ENCODE measurements around the gene NOL4L. TPM values are rescaled to one million over a fixed set of nuclear protein-coding genes. Genes with fewer than 3 reads are reported as not detected.

NOL4L gene
- total and polyA plus RNA-seq, 2 donors (not counting 3 experiments of a cell fraction or from before 2014, with no cell fraction given): 55.2 to 79.6 TPM

DNA sequence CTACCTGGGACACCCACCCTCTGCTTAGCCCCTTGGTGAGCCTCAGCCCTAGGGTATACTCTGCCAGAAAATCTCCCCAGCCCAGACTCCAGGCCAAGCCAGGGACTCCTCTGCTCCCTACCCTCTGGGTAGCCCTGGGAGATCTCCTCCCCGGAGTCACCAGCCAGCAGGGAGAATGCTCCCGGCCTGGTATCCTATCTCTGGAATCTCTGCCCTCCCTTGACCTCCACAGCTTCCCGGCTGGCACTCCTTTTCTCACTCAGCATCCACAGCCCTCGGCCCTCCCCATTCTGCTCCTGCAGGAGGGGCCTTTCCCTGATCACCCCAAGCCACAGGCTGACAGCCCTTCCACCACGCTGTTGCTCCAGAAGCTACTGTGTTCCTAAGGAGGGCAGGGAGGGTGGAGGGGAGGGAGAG, 22.6 kb downstream of the NOL4L start:
- H3K9me3 ChIP-seq (replicated peaks; ENCODE audit: control insufficient read depth, insufficient read depth, low read length): no peaks in the 10 kb centered on the region
- DNase-seq (ENCODE audit: low read depth, low spot score) (no peak), FAIRE-seq (no peak)
- no peak overlapping the region for H3K4me2 ChIP-seq (ENCODE audit: insufficient read depth, low read length)
- no peaks in the 10 kb centered on the region for H3K79me2 ChIP-seq (ENCODE audit: control insufficient read depth, insufficient read depth, low read length)
- H4K20me1 ChIP-seq (replicated peaks; ENCODE audit: control insufficient read depth, extremely low read depth, insufficient read depth, low read length): no peaks in the 10 kb centered on the region
- no peak overlapping the region for H3K4me3 ChIP-seq (replicated peaks in 1 of 3; ENCODE audit: insufficient read depth in 1 of 3, low read depth in 1 of 3, low read length in 3 of 3)
- no peaks in the 10 kb centered on the region for H3K4me1 ChIP-seq (ENCODE audit: control insufficient read depth, extremely low read depth, insufficient read depth, low read length)
- H3K9me1 ChIP-seq (replicated peaks; ENCODE audit: control insufficient read depth, extremely low read depth, insufficient read depth, low read length): no peaks in the 10 kb centered on the region
- POLR2A ChIA-PET: no interaction called here
- dilution Hi-C loops (cut with MboI; ENCODE audit: extremely low pct_ligation_motif_present, low sequenced_read_pairs): no loop called here
- no peak overlapping the region for H2AFZ ChIP-seq (ENCODE audit: low read depth, low read length)
- H3K27me3 ChIP-seq (ENCODE audit: control insufficient read depth in 2 of 2, insufficient read depth in 2 of 2, low read length in 2 of 2): no peaks in the 10 kb centered on the region
- CTCF ChIA-PET: no interaction called here
- intact Hi-C loops (cut with micrococcal nuclease): no loop called here
- TF ChIP-seq, protein P1, sequence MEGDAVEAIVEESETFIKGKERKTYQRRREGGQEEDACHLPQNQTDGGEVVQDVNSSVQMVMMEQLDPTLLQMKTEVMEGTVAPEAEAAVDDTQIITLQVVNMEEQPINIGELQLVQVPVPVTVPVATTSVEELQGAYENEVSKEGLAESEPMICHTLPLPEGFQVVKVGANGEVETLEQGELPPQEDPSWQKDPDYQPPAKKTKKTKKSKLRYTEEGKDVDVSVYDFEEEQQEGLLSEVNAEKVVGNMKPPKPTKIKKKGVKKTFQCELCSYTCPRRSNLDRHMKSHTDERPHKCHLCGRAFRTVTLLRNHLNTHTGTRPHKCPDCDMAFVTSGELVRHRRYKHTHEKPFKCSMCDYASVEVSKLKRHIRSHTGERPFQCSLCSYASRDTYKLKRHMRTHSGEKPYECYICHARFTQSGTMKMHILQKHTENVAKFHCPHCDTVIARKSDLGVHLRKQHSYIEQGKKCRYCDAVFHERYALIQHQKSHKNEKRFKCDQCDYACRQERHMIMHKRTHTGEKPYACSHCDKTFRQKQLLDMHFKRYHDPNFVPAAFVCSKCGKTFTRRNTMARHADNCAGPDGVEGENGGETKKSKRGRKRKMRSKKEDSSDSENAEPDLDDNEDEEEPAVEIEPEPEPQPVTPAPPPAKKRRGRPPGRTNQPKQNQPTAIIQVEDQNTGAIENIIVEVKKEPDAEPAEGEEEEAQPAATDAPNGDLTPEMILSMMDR (IDR thresholded peaks at IDR 0.05; ENCODE audit: extremely low read depth in 1 of 2, insufficient read depth in 1 of 2, low read depth in 1 of 2, low read length in 2 of 2): no peak
- no peak for TF ChIP-seq GATA2 (IDR thresholded peaks at IDR 0.05; ENCODE audit: insufficient read depth, insufficient read length, low read depth, low read length)
- no peak overlapping the region for H3K27ac ChIP-seq (ENCODE audit: insufficient read depth, low read depth, low read length)
- H3K36me3 ChIP-seq (ENCODE audit: control insufficient read depth in 2 of 2, extremely low read depth in 1 of 2, insufficient read depth in 2 of 2, low read length in 2 of 2): no peaks in the 10 kb centered on the region
- BruUV-seq (replicated peaks): no TSS peak
- no peak overlapping the region for H3K9ac ChIP-seq (replicated peaks; ENCODE audit: extremely low read depth, insufficient read depth, low read length)

DNA sequence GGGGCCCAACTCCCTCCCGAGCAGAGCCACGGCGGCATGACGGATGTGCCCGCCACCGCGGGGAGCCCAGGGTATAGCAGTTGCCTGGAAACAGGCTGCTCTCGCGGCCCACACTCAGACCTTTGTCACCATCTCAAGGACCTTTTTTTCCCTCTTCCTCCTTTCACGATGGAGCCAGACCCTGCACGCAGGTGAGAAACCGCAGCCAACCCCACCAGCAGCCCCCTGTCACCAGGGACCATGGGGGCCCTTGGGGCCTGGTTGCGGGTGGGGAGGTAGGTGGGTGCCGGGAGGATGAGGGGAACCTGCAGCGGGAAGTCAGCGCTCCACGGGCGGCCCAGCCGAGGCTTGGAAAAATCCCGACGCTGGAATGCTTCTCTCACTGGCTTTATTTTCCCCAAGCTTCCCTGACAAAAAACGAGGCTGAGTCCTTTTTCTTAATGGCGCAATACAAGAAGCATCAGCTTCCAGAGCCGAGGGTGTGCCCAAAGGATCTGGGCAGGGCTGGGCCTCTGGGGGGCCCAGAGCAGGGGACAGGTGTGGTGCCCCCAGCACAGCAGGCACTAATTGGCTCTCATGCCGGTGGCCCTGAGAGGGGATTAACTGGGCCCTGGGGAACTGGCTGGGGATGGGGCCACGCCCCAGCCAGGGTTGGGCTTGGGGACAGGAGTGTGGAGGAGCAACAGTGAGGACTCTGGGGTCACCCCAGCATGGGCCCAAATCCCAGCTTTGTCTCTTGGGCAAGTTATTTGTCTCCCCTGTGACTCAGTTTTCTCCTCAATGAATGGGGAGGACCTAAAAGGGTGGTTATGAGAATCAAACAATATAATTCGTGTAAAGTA, 23.9 kb downstream of the NOL4L start:
- Histone ChIP-seq H3K4me1 (ENCODE audit: control insufficient read depth, extremely low read depth, insufficient read depth, low read length) (no peaks in the 10 kb centered on the region), H3K27me3 (ENCODE audit: control insufficient read depth in 2 of 2, insufficient read depth in 2 of 2, low read length in 2 of 2) (no peaks in the 10 kb centered on the region), H3K4me2 (ENCODE audit: insufficient read depth, low read length) (no peak overlapping the region), H3K9me3 (replicated peaks; ENCODE audit: control insufficient read depth, insufficient read depth, low read length) (no peaks in the 10 kb centered on the region), H3K9me1 (replicated peaks; ENCODE audit: control insufficient read depth, extremely low read depth, insufficient read depth, low read length) (no peaks in the 10 kb centered on the region), H4K20me1 (replicated peaks; ENCODE audit: control insufficient read depth, extremely low read depth, insufficient read depth, low read length) (no peaks in the 10 kb centered on the region), H2AFZ (ENCODE audit: low read depth, low read length) (no peak overlapping the region), H3K36me3 (ENCODE audit: control insufficient read depth in 2 of 2, extremely low read depth in 1 of 2, insufficient read depth in 2 of 2, low read length in 2 of 2) (no peaks in the 10 kb centered on the region), H3K27ac (ENCODE audit: insufficient read depth, low read depth, low read length) (no peak overlapping the region), H3K79me2 (ENCODE audit: control insufficient read depth, insufficient read depth, low read length) (no peaks in the 10 kb centered on the region), H3K4me3 (replicated peaks in 1 of 3; ENCODE audit: insufficient read depth in 1 of 3, low read depth in 1 of 3, low read length in 3 of 3) (no peak overlapping the region), H3K9ac (replicated peaks; ENCODE audit: extremely low read depth, insufficient read depth, low read length) (no peak overlapping the region)
- TF ChIP-seq MYC (IDR thresholded peaks at IDR 0.05; ENCODE audit: low read depth, low read length) (no peak), FOS (IDR thresholded peaks at IDR 0.05; ENCODE audit: borderline replicate concordance, insufficient read depth, low read length) (no peak), POLR2AphosphoS5 (IDR thresholded peaks at IDR 0.05; ENCODE audit: insufficient read depth, low read depth, low read length) (no peak), EZH2 (IDR thresholded peaks at IDR 0.05; ENCODE audit: borderline replicate concordance, low read depth, low read length, severe bottlenecking) (no peak), GATA2 (IDR thresholded peaks at IDR 0.05; ENCODE audit: insufficient read depth, insufficient read length, low read depth, low read length) (no peak), JUN (IDR thresholded peaks at IDR 0.05; ENCODE audit: borderline replicate concordance, insufficient read depth, insufficient read length, low read depth) (no peak), POLR2A (IDR thresholded peaks at IDR 0.05; ENCODE audit: low read depth, low read length) (no peak)
- TF ChIP-seq, protein P1 (IDR thresholded peaks at IDR 0.05; ENCODE audit: extremely low read depth in 1 of 2, insufficient read depth in 1 of 2, low read depth in 1 of 2, low read length in 2 of 2): no peak
- TF ChIP-seq, protein P2, sequence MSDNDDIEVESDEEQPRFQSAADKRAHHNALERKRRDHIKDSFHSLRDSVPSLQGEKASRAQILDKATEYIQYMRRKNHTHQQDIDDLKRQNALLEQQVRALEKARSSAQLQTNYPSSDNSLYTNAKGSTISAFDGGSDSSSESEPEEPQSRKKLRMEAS (IDR thresholded peaks at IDR 0.05; ENCODE audit: insufficient read depth, insufficient read length): no peak
- ChIA-PET POLR2A (no interaction called here), CTCF (no interaction called here)
- intact Hi-C loops (cut with micrococcal nuclease): no loop called here
- FAIRE-seq (no peak), DNase-seq (ENCODE audit: low read depth, low spot score) (no peak)
- dilution Hi-C loops (cut with MboI; ENCODE audit: extremely low pct_ligation_motif_present, low sequenced_read_pairs): no loop called here
- BruUV-seq (replicated peaks): no TSS peak

Data from endothelial cell of umbilical vein (primary cell).